Gastrocnemius medialis (tissue), 4 donors: ENCODE results near the gene PLEKHN1.

ENCODE experiments used
- CTCF ChIP-seq, 5 experiments: fragments of 450-650 bp in 3 of 5; fragments of 200-600 bp in 2 of 5; sonication (generic) in 2 of 5; IDR thresholded peaks in 4 of 5; conservative IDR thresholded peaks in 1 of 5; 1 replicate in 4 of 5; 2 replicates in 1 of 5; pipeline ENCODE4 v1.5.1; 2016 to 2019; ENCODE audit warnings: antibody characterized with exemption in 5 of 5, mild to moderate bottlenecking in 3 of 5, moderate library complexity in 3 of 5
- POLR2A ChIP-seq, 2 donors: fragments of 450-650 bp; IDR thresholded peaks; one replicate each; pipeline ENCODE4 v1.6.1; 2017; ENCODE audit warnings: antibody characterized with exemption in 2 of 2, mild to moderate bottlenecking in 2 of 2, moderate library complexity in 2 of 2

DNA sequence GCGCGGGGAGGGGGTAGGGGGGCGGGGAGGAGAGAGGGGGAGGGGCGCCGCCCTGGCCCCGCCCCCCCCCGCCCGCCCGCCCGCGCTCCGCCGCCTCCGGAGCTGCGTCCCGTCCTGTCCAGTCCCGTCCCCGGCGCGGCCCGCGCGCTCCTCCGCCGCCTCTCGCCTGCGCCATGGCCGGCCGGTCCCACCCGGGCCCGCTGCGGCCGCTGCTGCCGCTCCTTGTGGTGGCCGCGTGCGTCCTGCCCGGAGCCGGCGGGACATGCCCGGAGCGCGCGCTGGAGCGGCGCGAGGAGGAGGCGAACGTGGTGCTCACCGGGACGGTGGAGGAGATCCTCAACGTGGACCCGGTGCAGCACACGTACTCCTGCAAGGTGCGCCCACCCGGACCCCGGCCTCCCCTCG, 53.7 kb downstream of the PLEKHN1 start, which contains the start of gene AGRN:
- TF ChIP-seq POLR2A (IDR thresholded peaks at IDR 0.05) (no peak), CTCF (IDR thresholded peaks at IDR 0.05 in 4 of 5, conservative IDR thresholded peaks at IDR 0.05 in 1 of 5) (no peak)
